ENCODE measurements around the gene HEXIM2. TPM values are rescaled to one million over a fixed set of nuclear protein-coding genes. Genes with fewer than 3 reads are reported as not detected.

The HEXIM2 gene
- total RNA-seq: 4.8 and 6.3 TPM in 2 replicates

GRCh38 chr17:45161288-45162024 is at the start of gene HEXIM2:
TSS of gene HEXIM2 (plus strand) at chr17:45161875. CDS start at chr17:45162794, 919 bp downstream.

GRCh38 chr17:45132320-45132571 is 29.4 kb upstream of the HEXIM2 start, which contains the start of gene PLCD3:
TSS of gene PLCD3 (minus strand) at chr17:45132515. CDS start at chr17:45132410, 105 bp downstream.

GRCh38 chr17:45135192-45135977 is 26.3 kb upstream of the HEXIM2 start, which contains the start of gene ACBD4:
TSS of gene ACBD4 (plus strand) at chr17:45135687. CDS start at chr17:45136145, 458 bp downstream.

GRCh38 chr17:45148183-45149036 is 13.3 kb upstream of the HEXIM2 start, which contains the start of gene HEXIM1:
TSS of gene HEXIM1 (plus strand) at chr17:45148475. CDS start at chr17:45149191, 716 bp downstream.

Other genes with a start within 250 kb of the HEXIM2 start
- 0.59 and 0.92 TPM in 2 replicates for gene GFAP, start 246.4 kb upstream of the HEXIM2 start, total RNA-seq
- 1.1 and 1.9 TPM in 2 replicates for gene KIF18B, start 214.1 kb upstream of the HEXIM2 start, total RNA-seq
- gene C1QL1, start 193.6 kb upstream of the HEXIM2 start, total RNA-seq: 0.33 and 0.46 TPM in 2 replicates
- 41.4 and 42.2 TPM in 2 replicates for gene DCAKD, start 110.2 kb upstream of the HEXIM2 start, total RNA-seq
- gene NMT1, start 100.6 kb upstream of the HEXIM2 start, total RNA-seq: 68.2 and 69.5 TPM in 2 replicates
- gene PLCD3, start 29.4 kb upstream of the HEXIM2 start, total RNA-seq: 39.2 and 85.5 TPM in 2 replicates
- gene ACBD4, start 26.2 kb upstream of the HEXIM2 start, total RNA-seq: 5.3 and 10.1 TPM in 2 replicates
- 11.3 and 12.1 TPM in 2 replicates for gene HEXIM1, start 13.4 kb upstream of the HEXIM2 start, total RNA-seq
- 0.10 and 0.33 TPM in 2 replicates for gene FMNL1, start 60.0 kb downstream of the HEXIM2 start, total RNA-seq
- gene SPATA32, start 100.2 kb downstream of the HEXIM2 start, total RNA-seq: not detected in 2 replicates
- gene MAP3K14, start 155.1 kb downstream of the HEXIM2 start, total RNA-seq: 1.9 and 3.4 TPM in 2 replicates

All from smooth muscle cell of the pulmonary artery (primary cell).